ENCODE results near the gene LCN6. TPM values are rescaled to one million over a fixed set of nuclear protein-coding genes. Genes with fewer than 3 reads are reported as not detected.

The LCN6 gene
- total and polyA plus RNA-seq, 2 of the 13 experiments (the other 11 are each of a cell fraction or from before 2014, with no cell fraction given) = not detected

DNA sequence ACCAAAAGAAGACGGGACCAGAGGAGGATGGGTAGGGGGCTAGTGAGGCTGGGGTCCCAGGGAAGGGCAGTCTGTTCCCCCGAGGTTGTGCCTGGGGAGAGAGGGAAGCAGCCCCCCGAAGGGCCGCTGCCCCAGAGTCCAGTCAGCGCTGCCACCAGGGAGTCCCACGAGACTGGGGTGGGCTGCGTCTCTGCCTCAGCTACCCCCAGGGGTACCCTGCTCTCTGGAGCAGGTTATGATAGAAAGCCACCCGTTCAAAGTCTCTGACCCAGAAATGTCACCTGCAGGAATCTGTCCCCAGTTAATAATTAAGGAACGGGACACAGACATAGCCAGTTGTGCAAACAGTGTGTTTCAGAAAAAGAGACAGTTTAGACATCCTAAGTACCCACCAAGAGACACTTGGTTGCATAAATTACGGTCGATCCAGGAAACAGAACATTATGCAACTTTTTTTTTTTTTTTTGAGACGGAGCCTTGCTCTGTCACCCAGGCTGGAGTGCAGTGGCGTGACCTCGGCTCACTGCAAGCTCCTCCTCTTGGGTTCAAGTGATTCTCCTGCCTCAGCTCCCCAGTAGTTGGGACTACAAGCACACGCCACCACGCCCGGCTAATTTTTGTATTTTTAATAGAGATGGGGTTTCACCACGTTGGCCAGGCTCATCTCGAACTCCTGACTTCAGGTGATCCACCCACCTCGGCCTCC is 50.4 kb downstream of the LCN6 start (continued):
- no peak for TF ChIP-seq ADNP (CRISPR knock-in tag; IDR thresholded peaks at IDR 0.05)
- TF ChIP-seq YEATS4 (CRISPR knock-in tag; IDR thresholded peaks at IDR 0.05; ENCODE audit: borderline replicate concordance) = no peak
- TF ChIP-seq, protein P1, sequence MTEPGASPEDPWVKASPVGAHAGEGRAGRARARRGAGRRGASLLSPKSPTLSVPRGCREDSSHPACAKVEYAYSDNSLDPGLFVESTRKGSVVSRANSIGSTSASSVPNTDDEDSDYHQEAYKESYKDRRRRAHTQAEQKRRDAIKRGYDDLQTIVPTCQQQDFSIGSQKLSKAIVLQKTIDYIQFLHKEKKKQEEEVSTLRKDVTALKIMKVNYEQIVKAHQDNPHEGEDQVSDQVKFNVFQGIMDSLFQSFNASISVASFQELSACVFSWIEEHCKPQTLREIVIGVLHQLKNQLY (CRISPR knock-in tag; IDR thresholded peaks at IDR 0.05) = 0 out of 2 replicates have a peak, but pooled peaks have one; percentile 33
- TF ChIP-seq, protein P2, sequence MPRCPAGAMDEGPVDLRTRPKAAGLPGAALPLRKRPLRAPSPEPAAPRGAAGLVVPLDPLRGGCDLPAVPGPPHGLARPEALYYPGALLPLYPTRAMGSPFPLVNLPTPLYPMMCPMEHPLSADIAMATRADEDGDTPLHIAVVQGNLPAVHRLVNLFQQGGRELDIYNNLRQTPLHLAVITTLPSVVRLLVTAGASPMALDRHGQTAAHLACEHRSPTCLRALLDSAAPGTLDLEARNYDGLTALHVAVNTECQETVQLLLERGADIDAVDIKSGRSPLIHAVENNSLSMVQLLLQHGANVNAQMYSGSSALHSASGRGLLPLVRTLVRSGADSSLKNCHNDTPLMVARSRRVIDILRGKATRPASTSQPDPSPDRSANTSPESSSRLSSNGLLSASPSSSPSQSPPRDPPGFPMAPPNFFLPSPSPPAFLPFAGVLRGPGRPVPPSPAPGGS (CRISPR knock-in tag; IDR thresholded peaks at IDR 0.05) = no peak
- TF ChIP-seq ZNF44 (CRISPR knock-in tag; IDR thresholded peaks at IDR 0.05) = 0 out of 2 replicates have a peak, but pooled peaks have one; percentile 11
- no peak for TF ChIP-seq ZFP90 (CRISPR knock-in tag; IDR thresholded peaks at IDR 0.05; ENCODE audit: borderline replicate concordance)
- TF ChIP-seq HDAC2 (CRISPR knock-in tag; IDR thresholded peaks at IDR 0.05) = peak; percentile 41
- TF ChIP-seq, protein P3, sequence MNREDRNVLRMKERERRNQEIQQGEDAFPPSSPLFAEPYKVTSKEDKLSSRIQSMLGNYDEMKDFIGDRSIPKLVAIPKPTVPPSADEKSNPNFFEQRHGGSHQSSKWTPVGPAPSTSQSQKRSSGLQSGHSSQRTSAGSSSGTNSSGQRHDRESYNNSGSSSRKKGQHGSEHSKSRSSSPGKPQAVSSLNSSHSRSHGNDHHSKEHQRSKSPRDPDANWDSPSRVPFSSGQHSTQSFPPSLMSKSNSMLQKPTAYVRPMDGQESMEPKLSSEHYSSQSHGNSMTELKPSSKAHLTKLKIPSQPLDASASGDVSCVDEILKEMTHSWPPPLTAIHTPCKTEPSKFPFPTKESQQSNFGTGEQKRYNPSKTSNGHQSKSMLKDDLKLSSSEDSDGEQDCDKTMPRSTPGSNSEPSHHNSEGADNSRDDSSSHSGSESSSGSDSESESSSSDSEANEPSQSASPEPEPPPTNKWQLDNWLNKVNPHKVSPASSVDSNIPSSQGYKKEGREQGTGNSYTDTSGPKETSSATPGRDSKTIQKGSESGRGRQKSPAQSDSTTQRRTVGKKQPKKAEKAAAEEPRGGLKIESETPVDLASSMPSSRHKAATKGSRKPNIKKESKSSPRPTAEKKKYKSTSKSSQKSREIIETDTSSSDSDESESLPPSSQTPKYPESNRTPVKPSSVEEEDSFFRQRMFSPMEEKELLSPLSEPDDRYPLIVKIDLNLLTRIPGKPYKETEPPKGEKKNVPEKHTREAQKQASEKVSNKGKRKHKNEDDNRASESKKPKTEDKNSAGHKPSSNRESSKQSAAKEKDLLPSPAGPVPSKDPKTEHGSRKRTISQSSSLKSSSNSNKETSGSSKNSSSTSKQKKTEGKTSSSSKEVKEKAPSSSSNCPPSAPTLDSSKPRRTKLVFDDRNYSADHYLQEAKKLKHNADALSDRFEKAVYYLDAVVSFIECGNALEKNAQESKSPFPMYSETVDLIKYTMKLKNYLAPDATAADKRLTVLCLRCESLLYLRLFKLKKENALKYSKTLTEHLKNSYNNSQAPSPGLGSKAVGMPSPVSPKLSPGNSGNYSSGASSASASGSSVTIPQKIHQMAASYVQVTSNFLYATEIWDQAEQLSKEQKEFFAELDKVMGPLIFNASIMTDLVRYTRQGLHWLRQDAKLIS (CRISPR knock-in tag; IDR thresholded peaks at IDR 0.05) = no peak
- TF ChIP-seq, protein P4, sequence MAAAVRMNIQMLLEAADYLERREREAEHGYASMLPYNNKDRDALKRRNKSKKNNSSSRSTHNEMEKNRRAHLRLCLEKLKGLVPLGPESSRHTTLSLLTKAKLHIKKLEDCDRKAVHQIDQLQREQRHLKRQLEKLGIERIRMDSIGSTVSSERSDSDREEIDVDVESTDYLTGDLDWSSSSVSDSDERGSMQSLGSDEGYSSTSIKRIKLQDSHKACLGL (CRISPR knock-in tag; IDR thresholded peaks at IDR 0.05) = no peak
- no peak for TF ChIP-seq KMT2B (CRISPR knock-in tag; IDR thresholded peaks at IDR 0.05)
- TF ChIP-seq, protein P5, sequence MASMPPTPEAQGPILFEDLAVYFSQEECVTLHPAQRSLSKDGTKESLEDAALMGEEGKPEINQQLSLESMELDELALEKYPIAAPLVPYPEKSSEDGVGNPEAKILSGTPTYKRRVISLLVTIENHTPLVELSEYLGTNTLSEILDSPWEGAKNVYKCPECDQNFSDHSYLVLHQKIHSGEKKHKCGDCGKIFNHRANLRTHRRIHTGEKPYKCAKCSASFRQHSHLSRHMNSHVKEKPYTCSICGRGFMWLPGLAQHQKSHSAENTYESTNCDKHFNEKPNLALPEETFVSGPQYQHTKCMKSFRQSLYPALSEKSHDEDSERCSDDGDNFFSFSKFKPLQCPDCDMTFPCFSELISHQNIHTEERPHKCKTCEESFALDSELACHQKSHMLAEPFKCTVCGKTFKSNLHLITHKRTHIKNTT (CRISPR knock-in tag; IDR thresholded peaks at IDR 0.05) = no peak
- no peak for TF ChIP-seq ZBTB7A (CRISPR knock-in tag; IDR thresholded peaks at IDR 0.05)
- TF ChIP-seq GZF1 (CRISPR knock-in tag; IDR thresholded peaks at IDR 0.05) = no peak
- TF ChIP-seq BRCA1 (CRISPR knock-in tag; IDR thresholded peaks at IDR 0.05) = no peak
- no peak for TF ChIP-seq XRCC5 (optimal IDR thresholded peaks at IDR 0.05; ENCODE audit: low read length)
- TF ChIP-seq NR2F2 (IDR thresholded peaks at IDR 0.05; ENCODE audit: borderline replicate concordance, low read depth) = peak; percentile 86
- TF ChIP-seq HDAC6 (IDR thresholded peaks at IDR 0.05; ENCODE audit: low read depth, low read length) = no peak
- no peak for TF ChIP-seq PAWR (CRISPR knock-in tag; IDR thresholded peaks at IDR 0.05; ENCODE audit: borderline replicate concordance)
- TF ChIP-seq MEIS2 (CRISPR knock-in tag; IDR thresholded peaks at IDR 0.05) = no peak
- TF ChIP-seq FOSL2 (CRISPR knock-in tag; IDR thresholded peaks at IDR 0.05) = peak; percentile 51
- TF ChIP-seq HNRNPLL (IDR thresholded peaks at IDR 0.05; ENCODE audit: low read depth, low read length, poor library complexity, severe bottlenecking) = no peak
- TF ChIP-seq TBX2 (CRISPR knock-in tag; IDR thresholded peaks at IDR 0.05; ENCODE audit: borderline replicate concordance) = no peak
- TF ChIP-seq ZNF598 (CRISPR knock-in tag; IDR thresholded peaks at IDR 0.05; ENCODE audit: borderline replicate concordance) = no peak
- TF ChIP-seq HNRNPH1 (optimal IDR thresholded peaks at IDR 0.05; ENCODE audit: low read depth, low read length) = no peak
